NK-92 (cell line): ENCODE data around the gene AUNIP.

Experiments used
- DNase-seq: peaks from one replicate; lab custom pipeline; 2025; ENCODE audit not compliant: unreplicated experiment; lab: John Stamatoyannopoulos, UW

AUNIP gene

GRCh38 chr1:25797939-25798338 is 61.3 kb downstream of the AUNIP start:
- DNase-seq = no peak

- DNase-seq = no peak
Observed at GRCh38 chr1:25796811-25797458, 62.3 kb downstream of the AUNIP start.

GRCh38 chr1:25795946-25796810 is 63.1 kb downstream of the AUNIP start:
- DNase-seq = no peak

GRCh38 chr1:25795211-25795610 is 64.0 kb downstream of the AUNIP start:
- no peak for DNase-seq

- DNase-seq = no peak
Observed at GRCh38 chr1:25794325-25794724, 64.9 kb downstream of the AUNIP start.

- no peak for DNase-seq
Observed at GRCh38 chr1:25793585-25794170, 65.6 kb downstream of the AUNIP start.

GRCh38 chr1:25792115-25792514 is 67.1 kb downstream of the AUNIP start:
- no peak for DNase-seq

- no peak for DNase-seq
Observed at GRCh38 chr1:25790472-25790871, 68.8 kb downstream of the AUNIP start.

GRCh38 chr1:25787760-25788166 is 71.5 kb downstream of the AUNIP start:
- DNase-seq = no peak

- DNase-seq = no peak
Observed at GRCh38 chr1:25786887-25787759, 72.1 kb downstream of the AUNIP start.

- no peak for DNase-seq
Observed at GRCh38 chr1:25785333-25786067, 73.8 kb downstream of the AUNIP start.

GRCh38 chr1:25784575-25785051 is 74.6 kb downstream of the AUNIP start:
- no peak for DNase-seq
